IPS-18c (cell line): Measurements from ENCODE around the gene NEK2.
A peak's percentile ranks its signal among the peaks of the same experiment; 100 is the strongest.
"Not testable (repeated sequence)": the region's sequence is repeated elsewhere in the genome, so short reads cannot be mapped to it uniquely, and the experiment has no call there.

Experiments used
- H3K4me3 ChIP-seq: 2 replicates; pipeline ENCODE4 v1.7.0; 2013; ENCODE audit warnings: low read depth, mild to moderate bottlenecking, low read length, moderate library complexity; ENCODE audit not compliant: insufficient read depth
- H3K9me3 ChIP-seq: one replicate; pipeline ENCODE4 v1.6.1; 2013; ENCODE audit warnings: mild to moderate bottlenecking, low read length, moderate library complexity; ENCODE audit not compliant: control insufficient read depth, insufficient read depth

The NEK2 gene

GRCh38 chr1:211699059-211699458 lies 23.6 kb upstream of the NEK2 start:
- H3K4me3 ChIP-seq, result peak overlapping the region; percentile 45; the same call in 1 of the 2 replicates
- no peaks in the 10 kb centered on the region for H3K9me3 ChIP-seq

- H3K9me3 ChIP-seq, result no peaks in the 10 kb centered on the region
- H3K4me3 ChIP-seq, result peak overlapping the region; percentile 45; the same call in 1 of the 2 replicates
Observed at GRCh38 chr1:211698161-211699026, 23.0 kb upstream of the NEK2 start.

- Histone ChIP-seq H3K9me3 (no peaks in the 10 kb centered on the region), H3K4me3 (no peak overlapping the region)
Observed at GRCh38 chr1:211697356-211697755, 21.9 kb upstream of the NEK2 start.

- H3K9me3 ChIP-seq, result no peaks in the 10 kb centered on the region
- no peak overlapping the region for H3K4me3 ChIP-seq
Observed at GRCh38 chr1:211695135-211695816, 19.9 kb upstream of the NEK2 start.

- H3K4me3 ChIP-seq, H3K9me3 ChIP-seq: not testable (repeated sequence)
Observed at GRCh38 chr1:211693911-211694310, 18.5 kb upstream of the NEK2 start.

- no peaks in the 10 kb centered on the region for H3K9me3 ChIP-seq
Observed at GRCh38 chr1:211688421-211688820, 13.0 kb upstream of the NEK2 start.

GRCh38 chr1:211687462-211688215 lies 12.2 kb upstream of the NEK2 start:
- Histone ChIP-seq H3K4me3 (no peak overlapping the region), H3K9me3 (no peaks in the 10 kb centered on the region)

More at GRCh38 chr1:211688421-211688820, 13.0 kb upstream of the NEK2 start:
- no peak overlapping the region for H3K4me3 ChIP-seq

- H3K4me3 ChIP-seq, result no peak overlapping the region
- no peaks in the 10 kb centered on the region for H3K9me3 ChIP-seq
Observed at GRCh38 chr1:211685823-211686222, 10.4 kb upstream of the NEK2 start.

- no peak overlapping the region for H3K4me3 ChIP-seq
- H3K9me3 ChIP-seq, result no peaks in the 10 kb centered on the region
Observed at GRCh38 chr1:211684791-211685190, 9.4 kb upstream of the NEK2 start.

GRCh38 chr1:211684331-211684730 lies 8.9 kb upstream of the NEK2 start:
- Histone ChIP-seq H3K4me3 (no peak overlapping the region), H3K9me3 (no peaks in the 10 kb centered on the region)

- H3K9me3 ChIP-seq, result no peaks in the 10 kb centered on the region
- no peak overlapping the region for H3K4me3 ChIP-seq
Observed at GRCh38 chr1:211683396-211684297, 8.2 kb upstream of the NEK2 start.

- H3K4me3 ChIP-seq, H3K9me3 ChIP-seq: not testable (repeated sequence)
Observed at GRCh38 chr1:211682186-211682585, 6.8 kb upstream of the NEK2 start.

- Histone ChIP-seq H3K9me3 (no peaks in the 10 kb centered on the region), H3K4me3 (no peak overlapping the region)
Observed at GRCh38 chr1:211680752-211681327, 5.4 kb upstream of the NEK2 start.

GRCh38 chr1:211677659-211678058 lies 2.2 kb upstream of the NEK2 start:
- Histone ChIP-seq H3K9me3 (peaks cover 2% of the 10 kb centered on the region), H3K4me3 (no peak overlapping the region)

GRCh38 chr1:211676761-211677160 lies 1.3 kb upstream of the NEK2 start:
- peaks cover 2% of the 10 kb centered on the region for H3K9me3 ChIP-seq
- H3K4me3 ChIP-seq, result no peak overlapping the region

- Histone ChIP-seq H3K9me3 (peaks cover 2% of the 10 kb centered on the region), H3K4me3 (peak overlapping the region; percentile 91)
Observed at GRCh38 chr1:211676106-211676583, 724 bp upstream of the NEK2 start.
